HCT116 (cell line): ENCODE data around the gene CYP17A1. TPM values are rescaled to one million over a fixed set of nuclear protein-coding genes. Genes with fewer than 3 reads are reported as not detected.

Source experiments
- ATAC-seq: fragments of 200-7000 bp; cut with Tn5 transposase; 2 replicates; pipeline ENCODE4 v1.9.1; 2020; ENCODE audit warnings: mild to moderate bottlenecking, moderate library complexity
- BruUV-seq: library from RNA; stranded (reverse); fragments of 400-500 nt; replicated peaks from 2 replicates; lab custom pipeline; 2021; lab: Mats Ljungman, UMichigan
- CTCF ChIA-PET: fragments of 300-600 bp; sonication (Branson Sonifier 250); formaldehyde crosslinking; loops from one replicate; lab custom pipeline; 2021; ENCODE audit warnings: antibody characterized with exemption; lab: Charles Lee
- POLR2A ChIA-PET: fragments of 300-600, 350-600 bp; sonication (Branson Sonifier 250); formaldehyde crosslinking; loops from one replicate; lab custom pipeline; 2021; ENCODE audit warnings: antibody characterized with exemption; lab: Charles Lee
- RAD21 ChIA-PET, 2 experiments: fragments of 300-600 bp; sonication (Branson Sonifier 250); formaldehyde crosslinking; loops; one replicate each; lab custom pipeline; 2023; ENCODE audit warnings: low total read pairs in 2 of 2; ENCODE audit not compliant: uncharacterized antibody in 2 of 2, unreplicated experiment in 2 of 2, low non-redundant PET in 1 of 2; lab: Charles Lee
- DNase-seq: peaks from one replicate; pipeline ENCODE4 v3.0.0-alpha.2; 2010; ENCODE audit warnings: low read depth, low spot score
- H2AFZ ChIP-seq: fragments of 200-600 bp; shearing (Covaris generic), sonication (generic); 2 replicates; pipeline ENCODE4 v1.6.1; 2017; ENCODE audit warnings: low read depth, mixed run types, mixed read lengths, antibody characterized with exemption, low read length; ENCODE audit not compliant: poor library complexity, severe bottlenecking
- H3K27ac ChIP-seq: 2 replicates; pipeline ENCODE4 v1.5.1; 2012; ENCODE audit warnings: low read depth, low read length
- H3K27me3 ChIP-seq: fragments of 200-600 bp; sonication (generic); 2 replicates; pipeline ENCODE4 v1.6.1; 2016; ENCODE audit warnings: mixed run types, low read length, mixed read lengths; ENCODE audit not compliant: insufficient read depth
- H3K36me3 ChIP-seq, 2 experiments: fragments of 200-500 bp in 1 of 2; fragments of 200-600 bp in 1 of 2; sonication (Bioruptor generic) in 1 of 2; sonication (generic) in 1 of 2; 2 replicates each; pipeline versions ENCODE4 v1.5.1 to v1.6.1; 2014 to 2016; ENCODE audit warnings: low read length in 2 of 2, inconsistent platforms in 1 of 2, mixed read lengths in 1 of 2, mixed run types in 1 of 2; ENCODE audit not compliant: insufficient read depth in 2 of 2, control insufficient read depth in 1 of 2
- H3K4me1 ChIP-seq, 2 experiments: fragments of 200-600 bp in 1 of 2; sonication (generic) in 1 of 2; 2 replicates each; pipeline versions ENCODE4 v1.5.1 to v1.6.1; 2012 to 2017; ENCODE audit warnings: low read length in 2 of 2, inconsistent platforms in 1 of 2, mild to moderate bottlenecking in 1 of 2, mixed read lengths in 1 of 2, mixed run types in 1 of 2, moderate library complexity in 1 of 2; ENCODE audit not compliant: insufficient read depth in 2 of 2, control insufficient read depth in 1 of 2
- H3K4me2 ChIP-seq: fragments of 200-600 bp; sonication (generic); 2 replicates; pipeline ENCODE4 v1.6.1; 2017; ENCODE audit warnings: mixed run types, low read length, mixed read lengths
- H3K4me3 ChIP-seq, 2 experiments: fragments of 200-600 bp in 1 of 2; sonication (generic) in 1 of 2; replicated peaks in 1 of 2; 2 replicates each; pipeline ENCODE4 v1.5.1; 2011 to 2016; ENCODE audit warnings: low read length in 2 of 2, control low read depth in 1 of 2, low read depth in 1 of 2, mild to moderate bottlenecking in 1 of 2, mixed read lengths in 1 of 2, mixed run types in 1 of 2
- H3K79me2 ChIP-seq: fragments of 200-600 bp; sonication (generic); 2 replicates; pipeline ENCODE4 v1.6.1; 2017; ENCODE audit warnings: mild to moderate bottlenecking, mixed run types, low read length, moderate library complexity, mixed read lengths; ENCODE audit not compliant: insufficient read depth
- H3K9ac ChIP-seq: fragments of 200-600 bp; sonication (generic); 2 replicates; pipeline ENCODE4 v1.6.1; 2016; ENCODE audit warnings: low read length, mixed read lengths
- H3K9me2 ChIP-seq: fragments of 200-600 bp; sonication (generic), shearing (Covaris generic); 2 replicates; pipeline ENCODE4 v1.6.1; 2017; ENCODE audit warnings: mixed run types, mild to moderate bottlenecking, moderate library complexity; ENCODE audit not compliant: insufficient read depth
- H3K9me3 ChIP-seq, 2 experiments: fragments of 200-500 bp in 1 of 2; fragments of 200-600 bp in 1 of 2; sonication (Bioruptor generic) in 1 of 2; sonication (generic) in 1 of 2; 2 replicates each; pipeline ENCODE4 v1.6.1; 2014 to 2017; ENCODE audit warnings: low read length in 2 of 2, mixed read lengths in 2 of 2, inconsistent platforms in 1 of 2, low read depth in 1 of 2, mild to moderate bottlenecking in 1 of 2, mixed run types in 1 of 2, moderate library complexity in 1 of 2; ENCODE audit not compliant: control insufficient read depth in 1 of 2, insufficient read depth in 1 of 2
- H4K20me1 ChIP-seq: fragments of 200-600 bp; sonication (generic), shearing (Covaris generic); 2 replicates; pipeline ENCODE4 v1.6.1; 2017; ENCODE audit warnings: mixed run types, mild to moderate bottlenecking, moderate library complexity; ENCODE audit not compliant: insufficient read depth
- CBX3 ChIP-seq: IDR thresholded peaks from 2 replicates; pipeline ENCODE4 v1.6.1; 2012; ENCODE audit warnings: low read depth
- CEBPB ChIP-seq: IDR thresholded peaks from 2 replicates; pipeline ENCODE4 v1.6.1; 2012; ENCODE audit warnings: low read depth
- EGR1 ChIP-seq: IDR thresholded peaks from 2 replicates; pipeline ENCODE4 v1.6.1; 2012; ENCODE audit warnings: low read depth
- EZH2 ChIP-seq: fragments of 200-600 bp; sonication (generic); IDR thresholded peaks from 2 replicates; pipeline ENCODE4 v1.6.1; 2017; ENCODE audit warnings: antibody characterized with exemption, mixed run types
- EZH2phosphoT487 ChIP-seq: fragments of 200-600 bp; IDR thresholded peaks from 2 replicates; pipeline ENCODE4 v1.6.1; 2018; ENCODE audit warnings: antibody characterized with exemption, borderline replicate concordance
- JUND ChIP-seq: IDR thresholded peaks from 2 replicates; pipeline ENCODE4 v1.6.1; 2012
- RAD21 ChIP-seq: IDR thresholded peaks from 2 replicates; pipeline ENCODE4 v1.6.1; 2012; ENCODE audit warnings: low read depth, mild to moderate bottlenecking
- SP1 ChIP-seq: IDR thresholded peaks from 2 replicates; pipeline ENCODE4 v1.6.1; 2012; ENCODE audit warnings: low read depth
- TCF7L2 ChIP-seq: IDR thresholded peaks from 2 replicates; pipeline ENCODE4 v1.7.0; 2011; ENCODE audit warnings: borderline replicate concordance, inconsistent platforms; ENCODE audit not compliant: insufficient read depth, insufficient read length; ENCODE audit errors: extremely low read depth
- YY1 ChIP-seq: IDR thresholded peaks from 2 replicates; pipeline ENCODE4 v1.6.1; 2011; ENCODE audit warnings: low read length, low read depth, moderate library complexity, mild to moderate bottlenecking; ENCODE audit not compliant: insufficient replicate concordance; ENCODE audit errors: extremely low read depth
- ZFX ChIP-seq: fragments of 450-650 bp; IDR thresholded peaks from 2 replicates; pipeline ENCODE4 v1.6.1; 2017
- ZNF274 ChIP-seq: fragments of 200-500 bp; sonication (Bioruptor generic); IDR thresholded peaks from 2 replicates; pipeline ENCODE4 v1.6.1; 2014; ENCODE audit warnings: mild to moderate bottlenecking, low read depth, low read length, inconsistent platforms
- intact Hi-C: fragments of 100-400 bp; cut with micrococcal nuclease; formaldehyde crosslinking; loops from 2 replicates; pipeline ENCODE4 v1.10.0; 2022
- total RNA-seq: library from RNA; stranded (reverse); gene quantifications from one replicate; pipeline ENCODE4 v1.2.1, GENCODE V29; 2021; ENCODE audit not compliant: unreplicated experiment
- TF ChIP-seq, protein P1 (sequence below), 3 experiments: fragments of 200-600 bp in 1 of 3; sonication (generic) in 1 of 3; IDR thresholded peaks in 2 of 3; conservative IDR thresholded peaks in 1 of 3; 2 replicates each; pipeline ENCODE4 v1.5.1; 2012 to 2017; ENCODE audit warnings: low read depth in 2 of 3, low read length in 2 of 3, antibody characterized with exemption in 1 of 3, borderline replicate concordance in 1 of 3, control low read depth in 1 of 3, mild to moderate bottlenecking in 1 of 3, mixed read lengths in 1 of 3, mixed run types in 1 of 3, moderate library complexity in 1 of 3; ENCODE audit not compliant: insufficient read depth in 1 of 3
- TF ChIP-seq, protein P2 (sequence below): IDR thresholded peaks from 2 replicates; pipeline ENCODE4 v1.6.1; 2012
- TF ChIP-seq, protein P3 (sequence below): IDR thresholded peaks from 2 replicates; pipeline ENCODE4 v1.6.1; 2012; ENCODE audit warnings: low read depth

CYP17A1 gene
- total RNA-seq, 1 experiment from 2014 or later: 4.0 TPM

DNA sequence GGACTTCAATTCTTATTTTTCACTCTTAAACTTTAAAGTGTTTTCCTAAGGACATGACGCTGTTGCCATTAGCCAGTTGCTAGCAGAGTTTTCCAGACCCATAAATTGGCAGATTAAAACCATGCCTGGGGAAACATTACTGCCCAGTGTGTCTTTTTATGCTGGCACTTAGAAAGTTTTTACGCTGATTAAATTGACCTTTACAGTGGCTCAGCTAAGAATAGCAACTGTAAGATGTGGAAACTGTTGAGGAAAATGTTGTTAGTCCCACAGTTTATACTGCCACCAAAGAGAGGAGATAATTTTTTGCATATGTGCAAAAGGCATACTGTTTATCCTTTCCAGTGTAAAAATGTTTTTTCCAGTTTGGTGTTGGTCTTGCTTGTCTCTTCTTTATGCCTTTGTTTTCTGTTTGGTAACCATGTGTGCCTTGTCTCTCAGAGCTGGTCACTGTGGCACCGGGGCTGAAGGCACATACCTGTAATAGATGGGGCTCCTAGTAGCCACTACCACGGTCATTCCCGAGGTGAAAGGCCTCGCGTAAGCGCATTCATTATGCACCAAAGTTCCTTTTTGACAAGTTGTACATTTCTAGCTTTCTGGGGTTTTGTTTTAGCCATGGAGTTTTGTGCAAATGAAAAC is 45.3 kb downstream of the CYP17A1 start:
- Histone ChIP-seq H4K20me1 (no peaks in the 10 kb centered on the region), H3K4me3 (no peak overlapping the region), H3K36me3 (no peaks in the 10 kb centered on the region), H3K9ac (no peak overlapping the region), H3K9me2 (no peaks in the 10 kb centered on the region), H3K9me3 (no peaks in the 10 kb centered on the region), H3K27me3 (no peaks in the 10 kb centered on the region), H3K79me2 (no peaks in the 10 kb centered on the region), H2AFZ (no peak overlapping the region), H3K4me2 (no peak overlapping the region), H3K4me1 (no peaks in the 10 kb centered on the region; a peak in 1 of 4 replicates), H3K27ac (no peak overlapping the region)
- no peak for ATAC-seq
- BruUV-seq: no TSS peak
- intact Hi-C loops: no loop called here
- TF ChIP-seq YY1 (no peak), CBX3 (no peak), ZNF274 (no peak), EZH2 (no peak), ZFX (no peak), EGR1 (no peak), CEBPB (no peak), JUND (no peak), SP1 (no peak), RAD21 (no peak), EZH2phosphoT487 (no peak), TCF7L2 (no peak)
- TF ChIP-seq, protein P1, sequence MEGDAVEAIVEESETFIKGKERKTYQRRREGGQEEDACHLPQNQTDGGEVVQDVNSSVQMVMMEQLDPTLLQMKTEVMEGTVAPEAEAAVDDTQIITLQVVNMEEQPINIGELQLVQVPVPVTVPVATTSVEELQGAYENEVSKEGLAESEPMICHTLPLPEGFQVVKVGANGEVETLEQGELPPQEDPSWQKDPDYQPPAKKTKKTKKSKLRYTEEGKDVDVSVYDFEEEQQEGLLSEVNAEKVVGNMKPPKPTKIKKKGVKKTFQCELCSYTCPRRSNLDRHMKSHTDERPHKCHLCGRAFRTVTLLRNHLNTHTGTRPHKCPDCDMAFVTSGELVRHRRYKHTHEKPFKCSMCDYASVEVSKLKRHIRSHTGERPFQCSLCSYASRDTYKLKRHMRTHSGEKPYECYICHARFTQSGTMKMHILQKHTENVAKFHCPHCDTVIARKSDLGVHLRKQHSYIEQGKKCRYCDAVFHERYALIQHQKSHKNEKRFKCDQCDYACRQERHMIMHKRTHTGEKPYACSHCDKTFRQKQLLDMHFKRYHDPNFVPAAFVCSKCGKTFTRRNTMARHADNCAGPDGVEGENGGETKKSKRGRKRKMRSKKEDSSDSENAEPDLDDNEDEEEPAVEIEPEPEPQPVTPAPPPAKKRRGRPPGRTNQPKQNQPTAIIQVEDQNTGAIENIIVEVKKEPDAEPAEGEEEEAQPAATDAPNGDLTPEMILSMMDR (IDR thresholded peaks at IDR 0.05 in 2 of 3, conservative IDR thresholded peaks at IDR 0.05 in 1 of 3; ENCODE audit: borderline replicate concordance in 1 of 3, insufficient read depth in 1 of 3, low read depth in 2 of 3, low read length in 2 of 3): no peak
- TF ChIP-seq, protein P2, sequence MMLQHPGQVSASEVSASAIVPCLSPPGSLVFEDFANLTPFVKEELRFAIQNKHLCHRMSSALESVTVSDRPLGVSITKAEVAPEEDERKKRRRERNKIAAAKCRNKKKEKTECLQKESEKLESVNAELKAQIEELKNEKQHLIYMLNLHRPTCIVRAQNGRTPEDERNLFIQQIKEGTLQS: no peak
- TF ChIP-seq, protein P3, sequence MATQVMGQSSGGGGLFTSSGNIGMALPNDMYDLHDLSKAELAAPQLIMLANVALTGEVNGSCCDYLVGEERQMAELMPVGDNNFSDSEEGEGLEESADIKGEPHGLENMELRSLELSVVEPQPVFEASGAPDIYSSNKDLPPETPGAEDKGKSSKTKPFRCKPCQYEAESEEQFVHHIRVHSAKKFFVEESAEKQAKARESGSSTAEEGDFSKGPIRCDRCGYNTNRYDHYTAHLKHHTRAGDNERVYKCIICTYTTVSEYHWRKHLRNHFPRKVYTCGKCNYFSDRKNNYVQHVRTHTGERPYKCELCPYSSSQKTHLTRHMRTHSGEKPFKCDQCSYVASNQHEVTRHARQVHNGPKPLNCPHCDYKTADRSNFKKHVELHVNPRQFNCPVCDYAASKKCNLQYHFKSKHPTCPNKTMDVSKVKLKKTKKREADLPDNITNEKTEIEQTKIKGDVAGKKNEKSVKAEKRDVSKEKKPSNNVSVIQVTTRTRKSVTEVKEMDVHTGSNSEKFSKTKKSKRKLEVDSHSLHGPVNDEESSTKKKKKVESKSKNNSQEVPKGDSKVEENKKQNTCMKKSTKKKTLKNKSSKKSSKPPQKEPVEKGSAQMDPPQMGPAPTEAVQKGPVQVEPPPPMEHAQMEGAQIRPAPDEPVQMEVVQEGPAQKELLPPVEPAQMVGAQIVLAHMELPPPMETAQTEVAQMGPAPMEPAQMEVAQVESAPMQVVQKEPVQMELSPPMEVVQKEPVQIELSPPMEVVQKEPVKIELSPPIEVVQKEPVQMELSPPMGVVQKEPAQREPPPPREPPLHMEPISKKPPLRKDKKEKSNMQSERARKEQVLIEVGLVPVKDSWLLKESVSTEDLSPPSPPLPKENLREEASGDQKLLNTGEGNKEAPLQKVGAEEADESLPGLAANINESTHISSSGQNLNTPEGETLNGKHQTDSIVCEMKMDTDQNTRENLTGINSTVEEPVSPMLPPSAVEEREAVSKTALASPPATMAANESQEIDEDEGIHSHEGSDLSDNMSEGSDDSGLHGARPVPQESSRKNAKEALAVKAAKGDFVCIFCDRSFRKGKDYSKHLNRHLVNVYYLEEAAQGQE: no peak
- RAD21 ChIA-PET: no interaction called here
- CTCF ChIA-PET: no interaction called here
- POLR2A ChIA-PET: no interaction called here
- DNase-seq: no peak
